Retinal pigment epithelial cell (primary cell): Measurements from ENCODE around the gene EPB41.
"Not testable (repeated sequence)": the region's sequence is repeated elsewhere in the genome, so short reads cannot be mapped to it uniquely, and the experiment has no call there.

Source experiments
- DNase-seq: peaks from one replicate; pipeline ENCODE4 v3.0.0-alpha.2; 2010; ENCODE audit warnings: low read depth
- H3K4me3 ChIP-seq: 2 replicates; pipeline ENCODE4 v1.5.1; 2011; ENCODE audit warnings: mild to moderate bottlenecking, low read length, control low read depth, moderate library complexity
- CTCF ChIP-seq: conservative IDR thresholded peaks from 2 replicates; pipeline ENCODE4 v1.5.1; 2011; ENCODE audit warnings: low read depth, low read length, control low read depth, inconsistent platforms

Gene EPB41

GRCh38 chr1:29090937-29091618 is 176.7 kb downstream of the EPB41 start:
- DNase-seq, result no peak
- TF ChIP-seq CTCF, result no peak
- no peak overlapping the region for H3K4me3 ChIP-seq

GRCh38 chr1:29092704-29093103 is 178.3 kb downstream of the EPB41 start:
- H3K4me3 ChIP-seq, DNase-seq: not testable (repeated sequence)

- no peak overlapping the region for H3K4me3 ChIP-seq
- no peak for TF ChIP-seq CTCF
- no peak for DNase-seq
These were observed 180.1 kb downstream of the EPB41 start for GRCh38 chr1:29094433-29094832.

GRCh38 chr1:29094954-29095353 is 180.6 kb downstream of the EPB41 start:
- DNase-seq, result no peak
- no peak for TF ChIP-seq CTCF

GRCh38 chr1:29096231-29096886 is 182.0 kb downstream of the EPB41 start:
- no peak for DNase-seq
- no peak for TF ChIP-seq CTCF

More at GRCh38 chr1:29094954-29095353, 180.6 kb downstream of the EPB41 start:
- H3K4me3 ChIP-seq, result no peak overlapping the region

GRCh38 chr1:29099286-29099685 is 184.9 kb downstream of the EPB41 start:
- no peak overlapping the region for H3K4me3 ChIP-seq
- no peak for DNase-seq
- no peak for TF ChIP-seq CTCF

More at GRCh38 chr1:29096231-29096886, 182.0 kb downstream of the EPB41 start:
- no peak overlapping the region for H3K4me3 ChIP-seq

- TF ChIP-seq CTCF, result no peak
These were observed 186.1 kb downstream of the EPB41 start for GRCh38 chr1:29100487-29100886.

More at GRCh38 chr1:29100487-29100886, 186.1 kb downstream of the EPB41 start:
- no peak for DNase-seq
- H3K4me3 ChIP-seq, result no peak overlapping the region
